Left lung (tissue), 10 donors: ENCODE data around the gene HDHD3. TPM values are rescaled to one million over a fixed set of nuclear protein-coding genes. Genes with fewer than 3 reads are reported as not detected.
"Not testable (repeated sequence)": the region's sequence is repeated elsewhere in the genome, so short reads cannot be mapped to it uniquely, and the experiment has no call there.

Source experiments
- ATAC-seq: fragments of 200-7000 bp; cut with Tn5 transposase; one replicate; pipeline ENCODE4 v1.9.1; 2020; ENCODE audit warnings: moderate library complexity
- DNase-seq, 4 donors: peaks; one replicate each; pipeline ENCODE4 v3.0.0-alpha.2; 2013 to 2020
- H3K27ac ChIP-seq, 2 donors: fragments of 200-600 bp; sonication (generic) in 1 of 2; one replicate each; pipeline versions ENCODE4 v1.5.0 to v1.8.0; 2020 to 2021
- H3K27me3 ChIP-seq, 2 donors: fragments of 200-600 bp; sonication (generic) in 1 of 2; one replicate each; pipeline versions ENCODE4 v1.5.0 to v1.8.0; 2020 to 2021
- H3K36me3 ChIP-seq, 2 donors: fragments of 200-600 bp; sonication (generic) in 1 of 2; one replicate each; pipeline versions ENCODE4 v1.5.0 to v1.8.0; 2020 to 2021
- H3K4me1 ChIP-seq, 2 donors: fragments of 200-600 bp; one replicate each; pipeline ENCODE4 v1.8.0; 2021
- H3K4me3 ChIP-seq, 2 donors: fragments of 200-600 bp; sonication (generic) in 1 of 2; one replicate each; pipeline versions ENCODE4 v1.5.0 to v1.8.0; 2020 to 2021; ENCODE audit warnings: mild to moderate bottlenecking in 1 of 2
- H3K9me3 ChIP-seq, 2 donors: fragments of 200-600 bp; sonication (generic) in 1 of 2; one replicate each; pipeline versions ENCODE4 v1.5.0 to v1.8.0; 2020 to 2021
- intact Hi-C, 2 donors: fragments of 100-400 bp; cut with DNase I; formaldehyde crosslinking; loops; one replicate each; pipeline versions ENCODE4 v1.11.2 to v1.14.2; 2022
- polyA plus RNA-seq, 6 donors: library from polyadenylated mRNA; unstranded; fragments of 120-200 nt; gene quantifications; one replicate each; pipeline ENCODE4 v1.2.1, GENCODE V29; 2013; ENCODE audit not compliant: insufficient read length in 6 of 6
- total RNA-seq, 2 donors: library from RNA; stranded (reverse); fragmentation: NEBNext Ultra II Directional; extraction: Animal tissue kit (Norgen Biotek cat#: 25700); gene quantifications; one replicate each; pipeline ENCODE4 v1.2.1, GENCODE V29; 2021
- TF ChIP-seq, protein P1 (sequence below), 2 donors: fragments of 200-600 bp; sonication (generic) in 1 of 2; IDR thresholded peaks; one replicate each; pipeline versions ENCODE4 v1.5.0 to v1.8.0; 2021; ENCODE audit warnings: antibody characterized with exemption in 2 of 2
- donor health status: DM: no; HTN: yes; CAD: no.
- donor health status: DM: no; HTN: no; CAD: no.

HDHD3 gene
- total and polyA plus RNA-seq, 8 donors: 12.3 to 19.9 (median 14.9) TPM

- no peak for ATAC-seq
- H3K4me1 ChIP-seq: no peaks in the 10 kb centered on the region
- H3K4me3 ChIP-seq: no peak overlapping the region
- no peaks in the 10 kb centered on the region for H3K9me3 ChIP-seq
- TF ChIP-seq, protein P1, sequence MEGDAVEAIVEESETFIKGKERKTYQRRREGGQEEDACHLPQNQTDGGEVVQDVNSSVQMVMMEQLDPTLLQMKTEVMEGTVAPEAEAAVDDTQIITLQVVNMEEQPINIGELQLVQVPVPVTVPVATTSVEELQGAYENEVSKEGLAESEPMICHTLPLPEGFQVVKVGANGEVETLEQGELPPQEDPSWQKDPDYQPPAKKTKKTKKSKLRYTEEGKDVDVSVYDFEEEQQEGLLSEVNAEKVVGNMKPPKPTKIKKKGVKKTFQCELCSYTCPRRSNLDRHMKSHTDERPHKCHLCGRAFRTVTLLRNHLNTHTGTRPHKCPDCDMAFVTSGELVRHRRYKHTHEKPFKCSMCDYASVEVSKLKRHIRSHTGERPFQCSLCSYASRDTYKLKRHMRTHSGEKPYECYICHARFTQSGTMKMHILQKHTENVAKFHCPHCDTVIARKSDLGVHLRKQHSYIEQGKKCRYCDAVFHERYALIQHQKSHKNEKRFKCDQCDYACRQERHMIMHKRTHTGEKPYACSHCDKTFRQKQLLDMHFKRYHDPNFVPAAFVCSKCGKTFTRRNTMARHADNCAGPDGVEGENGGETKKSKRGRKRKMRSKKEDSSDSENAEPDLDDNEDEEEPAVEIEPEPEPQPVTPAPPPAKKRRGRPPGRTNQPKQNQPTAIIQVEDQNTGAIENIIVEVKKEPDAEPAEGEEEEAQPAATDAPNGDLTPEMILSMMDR (IDR thresholded peaks at IDR 0.05): no peak
- no peaks in the 10 kb centered on the region for H3K27me3 ChIP-seq
- intact Hi-C loops: no loop called here
- no peak overlapping the region for H3K27ac ChIP-seq
- H3K36me3 ChIP-seq: peaks cover 0 to 75% of the 10 kb centered on the region in 2 donors
- DNase-seq: no peak
These were observed 12.0 kb upstream of the HDHD3 start for GRCh38 chr9:113388833-113389232.

- Histone ChIP-seq H3K27ac (no peak overlapping the region), H3K9me3 (no peaks in the 10 kb centered on the region), H3K4me1 (no peaks in the 10 kb centered on the region), H3K4me3 (no peak overlapping the region), H3K36me3 (peaks cover 0 to 68% of the 10 kb centered on the region in 2 donors), H3K27me3 (no peaks in the 10 kb centered on the region)
- intact Hi-C loops: no loop called here
- ATAC-seq: no peak
- DNase-seq: no peak
- TF ChIP-seq, protein P1 (IDR thresholded peaks at IDR 0.05): no peak
These were observed 10.9 kb upstream of the HDHD3 start for GRCh38 chr9:113387560-113388230.

DNA sequence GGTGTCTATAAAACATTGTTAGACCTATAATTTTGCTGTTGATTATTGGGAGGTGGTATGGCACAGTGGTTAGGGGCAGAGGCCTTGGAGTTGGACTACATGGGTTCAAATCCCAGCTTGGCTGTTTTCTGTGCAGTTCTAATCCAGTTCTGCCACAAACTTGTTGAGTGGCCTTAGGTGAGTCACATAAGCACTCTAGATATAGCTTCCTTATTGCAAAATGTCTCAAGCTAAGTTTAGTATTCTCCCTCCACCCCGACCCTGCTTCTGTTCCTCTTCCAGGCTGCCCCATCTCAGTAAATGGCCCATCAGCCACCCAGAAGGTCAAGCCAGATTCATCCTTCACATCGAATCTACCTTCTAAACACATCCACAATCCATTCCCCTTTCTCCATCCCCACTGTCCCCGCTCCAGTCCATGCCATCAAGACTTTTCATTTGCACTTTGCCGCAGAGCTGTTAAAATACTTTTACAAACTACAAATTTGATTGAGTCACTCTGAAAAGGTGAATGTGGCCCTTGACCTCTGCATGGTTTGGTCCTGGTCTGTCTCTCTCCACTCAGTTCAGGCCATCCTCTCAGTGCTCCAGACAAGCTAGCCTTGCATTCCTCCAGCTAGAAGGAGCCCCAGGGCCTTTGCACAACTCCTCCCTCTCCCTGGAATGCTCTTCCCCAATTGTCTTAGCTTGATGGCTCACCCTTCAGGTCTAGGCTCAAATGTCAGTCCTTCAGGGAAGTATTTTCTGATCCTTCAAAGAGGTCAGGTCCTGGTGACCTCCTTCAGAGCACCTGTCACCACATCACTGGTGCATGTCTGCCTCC is 10.0 kb upstream of the HDHD3 start:
- no peaks in the 10 kb centered on the region for H3K9me3 ChIP-seq
- no peak overlapping the region for H3K4me3 ChIP-seq
- no peak for DNase-seq
- peak; percentile 25 for ATAC-seq
- no peaks in the 10 kb centered on the region for H3K27me3 ChIP-seq
- intact Hi-C loops: no loop called here
- H3K36me3 ChIP-seq: peaks cover 0 to 58% of the 10 kb centered on the region in 2 donors
- no peaks in the 10 kb centered on the region for H3K4me1 ChIP-seq
- TF ChIP-seq, protein P1 (IDR thresholded peaks at IDR 0.05): no peak
- no peak overlapping the region for H3K27ac ChIP-seq

- Histone ChIP-seq H3K9me3 (no peaks in the 10 kb centered on the region), H3K4me3 (no peak overlapping the region), H3K4me1 (no peaks in the 10 kb centered on the region), H3K27me3 (no peaks in the 10 kb centered on the region), H3K27ac (no peak overlapping the region), H3K36me3 (peaks cover 0 to 10% of the 10 kb centered on the region in 2 donors)
- TF ChIP-seq, protein P1 (IDR thresholded peaks at IDR 0.05): no peak
- DNase-seq (peak in 2 of 4 donors; percentile 15 to 72), ATAC-seq (peak; percentile 85)
- intact Hi-C loops: no loop called here
These were observed 5.2 kb upstream of the HDHD3 start for GRCh38 chr9:113381909-113382411.

DNA sequence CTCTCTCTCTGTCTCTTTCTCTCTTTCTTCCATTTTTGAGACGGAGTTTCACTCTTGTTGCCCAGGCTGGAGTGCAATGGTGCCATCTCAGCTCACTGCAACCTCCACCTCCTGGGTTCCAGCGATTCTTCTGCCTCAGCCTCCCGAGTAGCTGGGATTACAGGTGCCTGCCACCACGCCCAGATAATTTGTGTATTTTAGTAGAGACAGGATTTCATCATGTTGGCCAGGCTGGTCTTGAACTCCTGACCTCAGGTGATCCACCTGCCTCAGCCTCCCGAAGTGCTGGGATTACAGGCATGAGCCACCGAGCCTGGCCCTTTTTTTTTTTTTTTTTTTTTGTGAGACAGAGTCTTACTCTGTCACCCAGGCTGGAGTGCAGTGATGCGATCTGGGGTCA is 4.7 kb upstream of the HDHD3 start:
- H3K36me3 ChIP-seq, H3K27ac ChIP-seq: not testable (repeated sequence)

More for the DNA sequence above, 4.7 kb upstream of the HDHD3 start:
- H3K4me3 ChIP-seq, H3K4me1 ChIP-seq, DNase-seq, H3K27me3 ChIP-seq, H3K9me3 ChIP-seq, ATAC-seq, intact Hi-C loops: not testable (repeated sequence)
